Panc1 (cell line): ENCODE measurements around the gene OAS3. TPM values are rescaled to one million over a fixed set of nuclear protein-coding genes. Genes with fewer than 3 reads are reported as not detected.

Source experiments
- ATAC-seq: fragments of 200-7000 bp; cut with Tn5 transposase; 2 replicates; pipeline ENCODE4 v1.9.1; 2020; ENCODE audit warnings: mild to moderate bottlenecking, moderate library complexity
- BruUV-seq: library from RNA; stranded (reverse); fragments of 400-500 nt; replicated peaks from 2 replicates; lab custom pipeline; 2021; lab: Mats Ljungman, UMichigan
- CTCF ChIA-PET: fragments of 300-600 bp; sonication (Branson Sonifier 250); formaldehyde crosslinking; loops from one replicate; lab custom pipeline; 2022; ENCODE audit warnings: antibody characterized with exemption; lab: Charles Lee
- POLR2A ChIA-PET: fragments of 300-600 bp; sonication (Branson Sonifier 250); formaldehyde crosslinking; loops from one replicate; lab custom pipeline; 2022; ENCODE audit warnings: antibody characterized with exemption; lab: Charles Lee
- DNase-seq: peaks from one replicate; pipeline ENCODE4 v3.0.0-alpha.2; 2010; ENCODE audit warnings: low read depth, low spot score
- H3K27ac ChIP-seq: 2 replicates; pipeline ENCODE4 v1.5.1; 2011; ENCODE audit warnings: mild to moderate bottlenecking, low read length, inconsistent platforms
- H3K27me3 ChIP-seq: fragments of 200-500 bp; sonication (Bioruptor generic); 2 replicates; pipeline ENCODE4 v1.6.0; 2014; ENCODE audit warnings: low read length, inconsistent platforms; ENCODE audit not compliant: control insufficient read depth, insufficient read depth
- H3K36me3 ChIP-seq: fragments of 200-500 bp; sonication (Bioruptor generic); 2 replicates; pipeline ENCODE4 v1.5.1; 2014; ENCODE audit warnings: inconsistent platforms, mild to moderate bottlenecking, low read length, moderate library complexity; ENCODE audit not compliant: control insufficient read depth, insufficient read depth
- H3K4me1 ChIP-seq: 2 replicates; pipeline ENCODE4 v1.5.1; 2011; ENCODE audit warnings: inconsistent platforms, mild to moderate bottlenecking, low read length, moderate library complexity; ENCODE audit not compliant: control insufficient read depth, insufficient read depth
- H3K4me3 ChIP-seq, 2 experiments: 2 replicates each; pipeline ENCODE4 v1.5.1; 2011 to 2012; ENCODE audit warnings: low read depth in 2 of 2, low read length in 2 of 2, mild to moderate bottlenecking in 2 of 2, inconsistent platforms in 1 of 2, moderate library complexity in 1 of 2
- H3K9me3 ChIP-seq: fragments of 200-500 bp; sonication (Bioruptor generic); 2 replicates; pipeline ENCODE4 v1.5.1; 2014; ENCODE audit warnings: low read depth, mild to moderate bottlenecking, inconsistent platforms, low read length, moderate library complexity; ENCODE audit not compliant: control insufficient read depth, insufficient read depth
- CTCF ChIP-seq: fragments of 450-650 bp; IDR thresholded peaks from 2 replicates; pipeline ENCODE4 v1.5.1; 2017; ENCODE audit warnings: mild to moderate bottlenecking
- POLR2AphosphoS5 ChIP-seq: IDR thresholded peaks from 2 replicates; pipeline ENCODE4 v1.6.1; 2012; ENCODE audit warnings: mild to moderate bottlenecking, low read depth, low read length, moderate library complexity
- SIN3A ChIP-seq: IDR thresholded peaks from 2 replicates; pipeline ENCODE4 v1.6.1; 2012; ENCODE audit warnings: low read depth, mild to moderate bottlenecking, low read length, moderate library complexity, borderline replicate concordance; ENCODE audit not compliant: insufficient read depth
- TCF7L2 ChIP-seq: IDR thresholded peaks from 2 replicates; pipeline ENCODE4 v1.6.1; 2011; ENCODE audit warnings: mild to moderate bottlenecking, low read depth, low read length, inconsistent platforms
- in situ Hi-C: cut with HindIII; loops from 2 replicates; pipeline ENCODE4 v1.10.0; 2016; ENCODE audit warnings: low sequenced_read_pairs, low pct_unique_long_range_greater_than_20kb
- intact Hi-C: fragments of 100-400 bp; cut with micrococcal nuclease; formaldehyde crosslinking; loops from one replicate; pipeline ENCODE4 v1.10.0; 2022; ENCODE audit not compliant: unreplicated experiment
- total RNA-seq: library from RNA; stranded (reverse); gene quantifications from one replicate; pipeline ENCODE4 v1.2.1, GENCODE V29; 2021; ENCODE audit not compliant: unreplicated experiment
- TF ChIP-seq, protein P1 (sequence below), 2 experiments: IDR thresholded peaks; 2 replicates each; pipeline ENCODE4 v1.6.1; 2011 to 2012; ENCODE audit warnings: low read depth in 2 of 2, control low read depth in 1 of 2, low read length in 1 of 2, mild to moderate bottlenecking in 1 of 2, moderate library complexity in 1 of 2; ENCODE audit not compliant: insufficient read depth in 1 of 2

OAS3 gene
- total RNA-seq, 1 experiment from 2014 or later, result 33.3 TPM

DNA sequence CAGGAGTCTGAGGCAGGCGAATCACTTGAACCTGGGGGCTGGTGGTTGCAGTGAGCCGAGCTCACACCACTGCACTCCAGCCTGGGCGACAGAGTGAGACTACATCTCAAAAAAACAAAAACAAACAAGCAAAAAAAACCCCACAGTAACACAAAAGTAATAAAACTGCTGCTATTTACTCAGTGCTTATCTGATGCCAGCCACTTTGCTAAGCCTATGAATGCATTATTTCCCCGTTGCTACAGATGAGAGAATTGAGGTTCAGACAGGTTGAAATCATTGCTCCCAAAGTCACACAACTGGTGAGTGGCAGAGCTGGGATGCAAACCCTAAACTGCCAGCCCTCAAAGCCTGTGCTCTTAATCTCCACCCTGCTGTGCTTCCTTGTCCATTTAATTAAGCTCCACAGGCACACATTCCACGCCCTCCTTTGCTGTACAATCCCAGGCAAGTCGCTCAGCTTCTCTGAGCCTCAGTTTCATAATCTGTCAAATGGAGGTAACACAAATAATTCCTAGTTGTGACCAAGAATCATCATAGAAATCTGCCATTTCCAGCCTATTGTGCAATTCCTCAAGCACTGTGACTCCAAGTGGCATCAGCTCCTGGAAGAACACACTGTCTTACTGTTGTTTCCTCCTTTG lies 5.7 kb upstream of the OAS3 start:
- BruUV-seq, result no TSS peak
- H3K4me1 ChIP-seq, result 0 out of 2 replicates have a peak, but pooled peaks cover 4% of the 10 kb centered on the region
- peak; percentile 54 for ATAC-seq
- H3K27me3 ChIP-seq, result no peaks in the 10 kb centered on the region
- in situ Hi-C loops (no loop called here), intact Hi-C loops (no loop called here)
- POLR2A ChIA-PET, result no interaction called here
- H3K27ac ChIP-seq, result no peak overlapping the region
- CTCF ChIA-PET, result no interaction called here
- no peaks in the 10 kb centered on the region for H3K36me3 ChIP-seq
- DNase-seq, result no peak
- no peak for TF ChIP-seq CTCF
- no peak for TF ChIP-seq SIN3A
- TF ChIP-seq, protein P1, sequence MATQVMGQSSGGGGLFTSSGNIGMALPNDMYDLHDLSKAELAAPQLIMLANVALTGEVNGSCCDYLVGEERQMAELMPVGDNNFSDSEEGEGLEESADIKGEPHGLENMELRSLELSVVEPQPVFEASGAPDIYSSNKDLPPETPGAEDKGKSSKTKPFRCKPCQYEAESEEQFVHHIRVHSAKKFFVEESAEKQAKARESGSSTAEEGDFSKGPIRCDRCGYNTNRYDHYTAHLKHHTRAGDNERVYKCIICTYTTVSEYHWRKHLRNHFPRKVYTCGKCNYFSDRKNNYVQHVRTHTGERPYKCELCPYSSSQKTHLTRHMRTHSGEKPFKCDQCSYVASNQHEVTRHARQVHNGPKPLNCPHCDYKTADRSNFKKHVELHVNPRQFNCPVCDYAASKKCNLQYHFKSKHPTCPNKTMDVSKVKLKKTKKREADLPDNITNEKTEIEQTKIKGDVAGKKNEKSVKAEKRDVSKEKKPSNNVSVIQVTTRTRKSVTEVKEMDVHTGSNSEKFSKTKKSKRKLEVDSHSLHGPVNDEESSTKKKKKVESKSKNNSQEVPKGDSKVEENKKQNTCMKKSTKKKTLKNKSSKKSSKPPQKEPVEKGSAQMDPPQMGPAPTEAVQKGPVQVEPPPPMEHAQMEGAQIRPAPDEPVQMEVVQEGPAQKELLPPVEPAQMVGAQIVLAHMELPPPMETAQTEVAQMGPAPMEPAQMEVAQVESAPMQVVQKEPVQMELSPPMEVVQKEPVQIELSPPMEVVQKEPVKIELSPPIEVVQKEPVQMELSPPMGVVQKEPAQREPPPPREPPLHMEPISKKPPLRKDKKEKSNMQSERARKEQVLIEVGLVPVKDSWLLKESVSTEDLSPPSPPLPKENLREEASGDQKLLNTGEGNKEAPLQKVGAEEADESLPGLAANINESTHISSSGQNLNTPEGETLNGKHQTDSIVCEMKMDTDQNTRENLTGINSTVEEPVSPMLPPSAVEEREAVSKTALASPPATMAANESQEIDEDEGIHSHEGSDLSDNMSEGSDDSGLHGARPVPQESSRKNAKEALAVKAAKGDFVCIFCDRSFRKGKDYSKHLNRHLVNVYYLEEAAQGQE (IDR thresholded peaks at IDR 0.05; ENCODE audit: insufficient read depth in 1 of 2, low read depth in 2 of 2, low read length in 1 of 2), result no peak
- no peak for TF ChIP-seq POLR2AphosphoS5
- TF ChIP-seq TCF7L2, result no peak
- no peaks in the 10 kb centered on the region for H3K9me3 ChIP-seq
- no peak overlapping the region for H3K4me3 ChIP-seq

GRCh38 chr12:112933129-112933505 lies 5.2 kb upstream of the OAS3 start:
- no peaks in the 10 kb centered on the region for H3K36me3 ChIP-seq
- H3K4me1 ChIP-seq, result 0 out of 2 replicates have a peak, but pooled peaks cover 4% of the 10 kb centered on the region
- TF ChIP-seq TCF7L2 (no peak), CTCF (no peak), SIN3A (no peak), POLR2AphosphoS5 (no peak)
- TF ChIP-seq, protein P1 (IDR thresholded peaks at IDR 0.05; ENCODE audit: insufficient read depth in 1 of 2, low read depth in 2 of 2, low read length in 1 of 2), result no peak
- no peaks in the 10 kb centered on the region for H3K27me3 ChIP-seq
- H3K4me3 ChIP-seq, result no peak overlapping the region
- intact Hi-C loops, result no loop called here
- no peak for ATAC-seq
- in situ Hi-C loops, result no loop called here
- CTCF ChIA-PET, result no interaction called here
- BruUV-seq, result no TSS peak
- DNase-seq, result no peak
- POLR2A ChIA-PET, result no interaction called here
- no peaks in the 10 kb centered on the region for H3K9me3 ChIP-seq
- H3K27ac ChIP-seq, result no peak overlapping the region
